CD4-positive, alpha-beta T cell treated with Interleukin-15 for 4 hours (primary cell): ENCODE data around the gene TMEM198.

Experiments used
- DNase-seq: peaks from one replicate; pipeline ENCODE4 v3.0.0-alpha.2; 2020; ENCODE audit warnings: low spot score

The TMEM198 gene

DNA sequence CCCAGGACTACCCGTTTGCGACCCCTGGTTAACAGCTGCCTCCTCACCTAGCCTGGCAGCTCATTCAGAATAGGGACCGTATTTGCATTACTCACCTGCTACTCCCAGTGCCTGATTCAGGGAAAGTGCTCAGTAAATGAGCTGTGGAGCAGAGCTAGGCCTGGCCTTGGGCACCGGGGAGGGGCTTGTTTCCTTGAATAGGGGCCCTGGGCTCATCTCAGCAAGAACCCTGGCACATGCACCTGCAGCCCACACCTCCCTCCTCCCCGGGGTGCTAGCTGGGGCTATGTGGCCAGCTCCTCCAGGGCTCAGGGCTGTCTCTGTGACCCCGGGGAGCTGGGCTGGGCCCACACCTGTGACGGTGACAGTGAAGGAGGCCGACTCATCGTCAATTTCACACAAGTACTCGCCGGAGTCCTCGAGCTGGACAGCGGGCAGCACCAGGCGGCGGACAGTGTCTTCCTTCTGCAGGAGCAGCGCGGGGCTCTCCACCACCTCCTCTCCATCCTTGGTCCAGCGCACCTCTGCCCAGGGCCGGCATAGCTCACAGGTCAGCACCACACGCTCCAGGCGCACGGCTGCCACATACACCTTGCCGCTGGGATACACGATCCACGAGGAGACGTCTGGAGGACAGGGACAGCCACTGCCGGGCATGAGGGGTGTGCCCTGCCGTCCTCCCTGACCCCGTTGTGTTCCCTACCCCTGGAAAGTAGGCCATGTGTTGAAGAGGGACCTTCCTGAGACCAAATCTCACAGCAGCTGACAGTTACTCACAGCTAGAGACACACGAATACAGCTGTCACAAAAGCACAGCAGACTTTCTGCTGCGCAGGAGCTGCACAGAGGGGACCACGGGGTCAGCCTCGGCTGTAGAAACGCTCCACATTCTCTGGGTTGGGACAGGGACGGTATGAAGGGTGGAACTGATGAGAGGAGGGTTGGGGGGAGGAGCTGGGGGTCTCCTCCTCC is 18.5 kb downstream of the TMEM198 start:
- DNase-seq = no peak

DNA sequence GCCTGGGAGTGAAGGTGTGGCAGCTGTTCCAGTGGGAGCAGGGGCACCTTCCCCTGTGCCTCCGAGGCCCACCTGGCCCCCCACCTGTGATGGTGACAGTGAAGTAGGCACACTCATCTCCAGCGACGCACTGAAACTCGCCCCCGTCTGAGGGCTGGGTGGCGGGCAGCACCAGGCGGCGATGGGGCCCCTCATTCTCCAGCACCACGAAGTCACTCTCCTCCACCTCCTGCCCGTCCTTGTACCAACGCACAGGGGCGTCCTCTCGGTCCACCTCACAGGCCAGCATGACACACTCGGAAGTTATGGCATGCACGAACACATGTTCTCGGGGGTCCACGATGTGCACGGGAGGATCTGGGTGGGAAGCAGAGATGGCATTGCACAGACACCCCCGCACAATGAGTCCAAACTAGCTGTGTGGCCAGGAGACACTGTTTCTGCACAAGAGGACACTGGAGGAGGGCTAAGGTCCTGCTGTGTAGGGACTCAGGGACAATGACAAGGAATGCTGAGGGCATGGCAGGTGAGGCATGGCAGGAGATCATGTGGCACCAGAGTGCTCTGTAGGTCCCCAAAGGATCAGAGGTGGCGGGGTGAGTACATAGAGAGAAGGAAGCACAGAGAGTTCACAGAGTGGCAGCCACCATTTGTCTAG is 19.6 kb downstream of the TMEM198 start:
- DNase-seq = no peak

DNA sequence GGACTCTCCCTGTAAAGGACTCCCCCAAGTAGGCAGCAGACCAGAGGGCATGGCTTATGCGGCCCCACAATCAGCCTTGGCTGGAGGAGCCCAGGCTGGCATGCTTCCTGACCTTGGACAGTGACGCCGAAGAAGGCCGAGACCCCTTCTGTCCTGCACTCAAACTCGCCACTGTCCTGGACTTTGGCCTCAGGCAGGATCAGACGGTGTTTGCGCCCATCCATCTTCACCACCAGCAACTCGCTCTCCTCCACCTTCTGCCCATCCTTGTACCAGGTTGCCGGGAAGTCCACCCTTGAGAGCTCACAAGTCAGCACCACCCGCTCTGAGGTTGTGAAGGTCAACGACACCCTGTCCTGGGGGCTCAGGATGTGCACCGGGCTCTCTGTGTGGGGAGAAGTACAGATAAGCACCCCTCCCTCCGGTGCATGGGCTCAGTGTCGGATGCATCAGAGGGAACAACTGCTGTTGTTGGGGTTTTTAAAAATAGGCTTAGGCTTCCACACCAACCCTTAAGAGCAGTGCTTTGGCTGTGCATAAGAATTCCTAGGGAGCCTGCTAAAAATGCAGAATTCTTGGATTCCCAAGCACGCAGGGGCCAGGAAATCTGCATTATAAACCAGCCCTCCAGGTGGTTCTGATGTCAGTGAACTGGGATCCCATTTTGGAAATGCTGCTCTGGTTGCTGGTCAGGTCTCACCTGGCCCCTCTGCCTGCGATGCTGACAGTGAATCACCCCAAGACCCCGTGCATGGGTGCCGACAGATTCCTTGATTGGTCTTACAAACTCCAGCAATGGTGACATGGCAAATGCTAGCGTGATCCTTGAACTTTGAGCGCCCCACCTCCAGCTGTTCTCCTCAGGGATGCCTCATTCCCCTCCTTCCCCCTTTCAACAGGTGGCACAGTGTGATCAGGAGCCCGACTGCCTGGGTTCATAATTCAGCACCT is 21.6 kb downstream of the TMEM198 start:
- DNase-seq = no peak

DNA sequence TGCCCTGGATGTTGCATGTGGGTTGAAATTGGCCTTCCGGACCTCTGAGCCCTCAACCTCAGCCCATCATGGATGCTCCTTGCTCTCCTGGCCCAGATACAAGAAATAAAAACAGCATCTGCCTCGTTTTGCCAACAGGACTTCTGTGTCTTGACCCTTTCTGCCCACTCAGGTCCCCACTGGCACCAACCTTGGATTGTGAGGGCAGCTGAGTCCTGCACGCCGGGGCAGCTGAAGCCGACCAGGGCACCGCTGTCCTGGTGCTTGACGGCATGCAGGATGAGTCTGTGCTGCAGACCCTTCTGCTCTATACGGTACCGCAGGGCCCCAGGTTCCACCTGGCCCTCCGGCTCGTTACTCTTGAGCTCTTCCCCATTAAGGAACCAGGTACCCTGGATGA is 22.8 kb downstream of the TMEM198 start:
- no peak for DNase-seq

DNA sequence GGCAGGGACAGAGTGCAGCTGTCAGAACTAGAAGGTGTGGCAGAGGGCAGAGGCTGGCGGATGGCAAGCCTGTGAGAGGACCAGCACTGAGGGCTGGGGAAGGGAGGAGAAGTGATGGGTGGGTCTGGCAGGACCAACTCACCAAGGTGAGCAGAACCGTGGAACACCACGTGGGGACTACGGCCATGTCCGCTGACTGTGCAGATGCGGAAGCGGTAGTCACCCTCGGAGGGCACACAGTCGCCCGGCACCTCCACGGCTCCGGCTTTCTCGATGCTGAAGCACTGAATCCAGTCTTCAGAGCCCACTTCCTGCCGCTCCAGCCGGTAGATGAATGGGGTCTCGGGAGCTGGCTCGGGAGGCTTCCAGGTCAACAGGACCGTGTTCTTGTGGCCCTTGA is 23.3 kb downstream of the TMEM198 start:
- DNase-seq = no peak

DNA sequence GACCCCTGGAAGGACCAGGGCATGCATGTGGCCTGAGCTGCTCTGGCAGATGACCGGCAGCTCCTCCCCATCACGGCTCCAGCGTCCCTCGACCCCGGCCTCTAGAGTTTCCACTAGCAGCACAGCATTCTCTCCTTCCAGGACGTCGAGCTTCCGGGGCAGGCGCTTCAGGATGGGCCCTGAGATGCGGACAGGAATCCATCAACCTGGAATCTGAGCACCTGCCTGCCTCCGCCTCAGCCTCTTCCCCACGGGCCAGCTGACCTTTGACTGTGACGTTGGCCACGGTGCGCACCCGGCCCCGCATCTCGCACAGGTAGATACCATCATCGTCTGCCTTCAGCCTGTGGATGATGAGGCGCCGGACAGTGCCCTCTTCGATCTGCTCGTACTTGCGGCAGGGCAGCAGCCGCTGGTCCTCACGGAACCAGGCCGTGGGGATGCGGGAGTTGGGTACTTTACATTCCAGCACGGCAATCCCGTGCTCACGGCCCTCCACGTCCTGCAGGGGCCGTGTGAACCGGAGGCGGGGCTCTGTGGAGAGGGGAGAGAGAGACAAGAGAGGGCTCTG is 24.0 kb downstream of the TMEM198 start:
- DNase-seq = no peak

DNA sequence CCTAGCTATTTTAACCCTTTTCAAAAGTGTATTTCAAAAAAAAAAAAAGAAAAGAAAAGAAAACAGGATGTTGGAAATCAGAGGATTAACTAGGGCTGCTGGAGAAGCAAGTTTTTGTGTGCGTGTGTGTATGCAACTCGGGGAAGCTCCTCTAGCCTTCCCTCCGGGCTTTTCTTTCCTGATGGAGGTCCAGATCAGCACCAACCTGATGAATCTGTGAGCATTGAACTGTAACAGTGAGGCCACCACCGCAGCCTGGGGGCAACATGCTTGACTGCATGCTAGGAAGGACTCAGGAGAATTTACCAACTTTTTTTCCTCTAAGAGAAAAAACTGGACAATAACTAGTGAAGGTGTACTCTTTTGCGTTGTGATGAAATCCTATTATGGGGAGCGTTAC is 25.2 kb downstream of the TMEM198 start:
- DNase-seq = no peak

DNA sequence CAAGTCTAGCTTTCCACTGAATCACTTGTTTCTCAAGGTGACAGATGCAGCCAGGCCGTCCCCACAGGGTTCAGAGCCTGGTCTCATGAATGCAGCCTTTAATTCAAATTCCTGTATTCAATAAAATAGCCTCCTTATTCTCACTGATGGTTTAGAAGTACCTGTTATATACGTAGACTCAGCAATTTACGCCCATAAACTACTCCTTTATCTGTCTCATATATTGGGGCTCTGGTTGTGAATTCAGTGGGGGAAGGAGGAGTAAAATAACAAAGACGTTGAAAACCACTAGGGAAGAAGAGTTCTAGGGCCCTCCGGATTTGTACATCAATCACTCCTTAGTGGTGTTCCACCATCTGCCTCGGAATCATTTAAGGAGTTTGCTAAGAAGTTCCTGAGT is 25.8 kb downstream of the TMEM198 start:
- DNase-seq = no peak

DNA sequence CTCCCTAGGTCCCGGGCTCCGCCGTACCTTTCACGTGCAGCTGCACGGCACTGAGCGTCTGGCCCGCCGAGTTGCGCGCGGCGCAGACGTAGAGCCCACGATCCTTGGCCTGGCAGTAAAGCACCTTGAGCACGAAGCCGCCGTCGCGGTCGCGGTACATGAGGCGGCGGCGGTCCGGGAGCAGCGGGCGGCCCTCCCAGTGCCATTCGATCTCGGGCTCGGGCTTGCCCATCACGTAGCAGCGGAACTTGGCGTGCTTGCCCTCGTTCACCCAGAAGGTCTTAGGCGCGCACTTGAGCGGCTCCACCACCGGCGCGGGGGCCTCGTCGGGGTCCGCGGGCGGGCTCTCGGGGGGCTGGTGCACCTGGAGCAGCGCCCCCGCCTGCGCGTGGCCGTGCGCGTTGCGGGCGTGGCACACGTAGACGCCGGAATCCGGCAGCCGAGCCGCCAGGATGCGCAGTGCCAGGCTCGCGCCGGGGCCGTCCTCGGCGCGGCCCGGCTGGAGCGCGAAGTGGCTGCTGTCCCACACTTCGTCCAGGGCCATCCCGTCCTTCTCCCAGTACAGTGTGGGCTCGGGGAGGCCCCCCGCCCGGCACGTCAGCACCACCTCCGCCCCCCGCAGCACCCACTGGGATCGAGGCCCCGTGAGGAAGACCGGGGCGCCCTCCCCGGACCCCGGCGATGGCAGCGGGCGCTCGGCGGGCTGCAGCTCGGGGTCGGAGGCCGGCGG is 26.5 kb downstream of the TMEM198 start:
- DNase-seq = no peak

DNA sequence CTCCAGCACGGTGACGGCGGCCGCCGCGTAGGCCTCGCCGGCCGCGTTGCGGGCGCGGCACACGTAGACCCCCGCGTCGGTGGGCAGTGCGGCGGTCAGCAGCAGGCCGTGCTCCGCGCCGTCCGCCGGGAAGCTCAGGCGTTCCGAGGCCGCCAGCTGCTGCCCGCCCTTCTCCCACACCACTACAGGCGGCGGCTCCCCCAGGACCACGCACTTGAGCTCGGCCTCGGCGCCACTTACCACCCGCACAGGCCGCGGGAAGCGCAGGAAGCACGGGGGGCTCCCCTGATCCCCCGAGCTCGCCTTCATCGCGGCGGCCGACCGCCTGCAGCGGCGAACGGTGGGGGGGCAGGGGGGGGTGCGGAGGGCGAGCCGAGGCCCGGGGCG is 27.1 kb downstream of the TMEM198 start:
- DNase-seq = no peak

DNA sequence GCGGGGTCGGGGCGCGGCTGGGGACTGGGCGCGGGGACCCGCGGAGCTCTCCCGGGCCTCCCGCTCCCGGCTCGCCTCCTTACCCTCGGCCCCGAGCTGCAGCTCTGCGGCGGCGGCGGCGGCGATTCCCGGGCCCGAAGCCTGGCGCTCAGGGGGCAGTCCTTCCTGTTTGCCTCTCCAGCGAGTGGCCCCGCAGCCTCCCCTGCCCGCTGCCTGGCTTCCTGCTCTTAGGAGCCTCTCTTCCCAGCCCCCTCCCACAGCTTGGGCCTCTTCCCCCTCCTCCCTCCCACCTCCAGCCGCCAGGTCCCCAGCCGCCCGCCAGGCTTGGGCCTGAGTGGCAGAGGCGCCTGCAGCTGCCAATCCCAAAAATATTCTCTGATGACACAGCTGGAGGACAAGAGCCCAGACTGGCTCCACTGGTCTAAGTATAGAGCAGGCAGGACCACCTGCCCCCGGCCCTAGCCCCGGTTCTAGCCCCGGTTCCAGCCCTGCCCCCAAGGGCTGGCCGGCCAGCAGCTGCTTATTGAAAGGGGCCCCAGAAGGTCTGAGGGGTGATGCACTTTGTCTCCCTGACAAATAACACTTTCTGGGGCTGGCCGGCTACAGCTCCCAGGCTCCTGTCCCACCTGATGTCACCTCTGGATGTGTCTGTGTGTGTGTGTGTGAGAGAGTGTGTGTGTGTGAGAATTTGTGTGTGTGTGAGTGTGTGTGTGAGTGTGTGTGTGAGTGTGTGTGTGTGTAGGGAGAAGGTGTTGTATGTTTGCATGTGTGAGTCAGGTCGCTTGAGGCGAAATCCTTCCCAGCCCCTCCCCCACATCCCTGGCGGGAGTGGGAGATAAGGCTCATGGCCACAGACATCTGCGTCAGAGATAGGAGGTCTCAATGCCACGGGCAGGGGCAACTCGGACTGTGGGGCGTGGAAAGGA is 27.7 kb downstream of the TMEM198 start, which contains the start of gene OBSL1:
OBSL1 (minus strand) TSS at position 229 of the 926 bp plus-strand sequence. CDS start 307 bp downstream, outside the sequence.
- DNase-seq = no peak

DNA sequence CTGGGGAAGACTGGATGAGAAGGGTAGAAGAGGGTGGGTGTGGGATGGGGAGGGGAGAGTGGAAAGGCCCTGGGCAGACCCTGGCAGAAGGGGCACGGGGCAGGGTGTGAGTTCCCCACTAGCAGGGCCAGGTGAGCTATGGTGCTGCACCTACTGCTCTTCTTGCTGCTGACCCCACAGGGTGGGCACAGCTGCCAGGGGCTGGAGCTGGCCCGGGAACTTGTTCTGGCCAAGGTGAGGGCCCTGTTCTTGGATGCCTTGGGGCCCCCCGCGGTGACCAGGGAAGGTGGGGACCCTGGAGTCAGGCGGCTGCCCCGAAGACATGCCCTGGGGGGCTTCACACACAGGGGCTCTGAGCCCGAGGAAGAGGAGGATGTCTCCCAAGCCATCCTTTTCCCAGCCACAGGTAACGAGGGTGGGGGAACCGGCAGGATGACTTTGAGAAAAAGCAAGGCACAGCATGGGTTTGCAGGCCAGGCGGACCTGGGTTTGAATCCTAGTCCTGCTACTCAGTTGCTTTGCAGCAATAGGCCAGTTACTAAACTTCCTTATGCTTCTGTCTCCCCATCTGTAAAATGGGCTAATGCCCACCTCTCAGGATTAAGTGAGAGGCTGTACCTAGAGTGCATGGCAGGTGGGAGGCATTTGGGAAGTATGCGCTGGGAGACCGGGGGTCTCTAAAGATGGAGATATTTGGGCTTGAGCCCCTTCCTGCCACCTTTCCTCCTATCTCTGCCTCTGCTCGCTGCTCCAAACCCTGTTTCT is 28.6 kb downstream of the TMEM198 start, which contains the start of gene INHA:
INHA (plus strand) TSS at position 74 of the 765 bp plus-strand sequence; CDS start at position 139, 65 bp downstream.
- DNase-seq = no peak

DNA sequence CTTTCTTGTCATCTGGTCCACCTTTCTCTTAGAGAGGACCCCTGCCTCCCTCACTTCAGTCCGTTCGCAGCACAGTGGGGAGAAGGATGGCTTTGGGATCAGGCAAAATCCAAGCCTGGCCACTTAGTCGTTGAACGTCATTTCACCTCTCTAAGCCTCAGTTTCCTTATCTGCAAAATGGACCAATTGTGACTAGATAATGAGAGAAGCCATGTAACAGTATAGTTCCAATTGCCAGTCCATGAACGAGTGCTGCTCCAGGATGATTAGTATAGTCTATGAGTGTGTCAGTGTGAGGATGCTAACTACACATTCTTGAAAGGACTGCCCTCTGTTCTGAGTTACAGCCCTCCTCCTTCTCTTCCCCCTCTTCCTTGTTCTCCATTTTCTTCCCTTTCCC is 29.3 kb downstream of the TMEM198 start:
- no peak for DNase-seq

DNA sequence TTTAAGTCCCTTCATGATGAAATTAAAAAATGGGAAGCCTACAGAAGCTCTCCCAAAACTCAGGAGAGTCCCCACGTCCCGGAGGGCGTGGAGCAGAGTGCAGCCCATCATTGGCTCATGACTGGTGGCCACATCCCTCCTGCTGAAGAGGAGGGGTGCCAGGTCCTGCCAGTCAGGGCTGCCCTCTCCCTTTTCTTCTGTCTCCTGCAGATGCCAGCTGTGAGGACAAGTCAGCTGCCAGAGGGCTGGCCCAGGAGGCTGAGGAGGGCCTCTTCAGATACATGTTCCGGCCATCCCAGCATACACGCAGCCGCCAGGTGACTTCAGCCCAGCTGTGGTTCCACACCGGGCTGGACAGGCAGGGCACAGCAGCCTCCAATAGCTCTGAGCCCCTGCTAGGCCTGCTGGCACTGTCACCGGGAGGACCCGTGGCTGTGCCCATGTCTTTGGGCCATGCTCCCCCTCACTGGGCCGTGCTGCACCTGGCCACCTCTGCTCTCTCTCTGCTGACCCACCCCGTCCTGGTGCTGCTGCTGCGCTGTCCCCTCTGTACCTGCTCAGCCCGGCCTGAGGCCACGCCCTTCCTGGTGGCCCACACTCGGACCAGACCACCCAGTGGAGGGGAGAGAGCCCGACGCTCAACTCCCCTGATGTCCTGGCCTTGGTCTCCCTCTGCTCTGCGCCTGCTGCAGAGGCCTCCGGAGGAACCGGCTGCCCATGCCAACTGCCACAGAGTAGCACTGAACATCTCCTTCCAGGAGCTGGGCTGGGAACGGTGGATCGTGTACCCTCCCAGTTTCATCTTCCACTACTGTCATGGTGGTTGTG is 30.9 kb downstream of the TMEM198 start:
- no peak for DNase-seq

DNA sequence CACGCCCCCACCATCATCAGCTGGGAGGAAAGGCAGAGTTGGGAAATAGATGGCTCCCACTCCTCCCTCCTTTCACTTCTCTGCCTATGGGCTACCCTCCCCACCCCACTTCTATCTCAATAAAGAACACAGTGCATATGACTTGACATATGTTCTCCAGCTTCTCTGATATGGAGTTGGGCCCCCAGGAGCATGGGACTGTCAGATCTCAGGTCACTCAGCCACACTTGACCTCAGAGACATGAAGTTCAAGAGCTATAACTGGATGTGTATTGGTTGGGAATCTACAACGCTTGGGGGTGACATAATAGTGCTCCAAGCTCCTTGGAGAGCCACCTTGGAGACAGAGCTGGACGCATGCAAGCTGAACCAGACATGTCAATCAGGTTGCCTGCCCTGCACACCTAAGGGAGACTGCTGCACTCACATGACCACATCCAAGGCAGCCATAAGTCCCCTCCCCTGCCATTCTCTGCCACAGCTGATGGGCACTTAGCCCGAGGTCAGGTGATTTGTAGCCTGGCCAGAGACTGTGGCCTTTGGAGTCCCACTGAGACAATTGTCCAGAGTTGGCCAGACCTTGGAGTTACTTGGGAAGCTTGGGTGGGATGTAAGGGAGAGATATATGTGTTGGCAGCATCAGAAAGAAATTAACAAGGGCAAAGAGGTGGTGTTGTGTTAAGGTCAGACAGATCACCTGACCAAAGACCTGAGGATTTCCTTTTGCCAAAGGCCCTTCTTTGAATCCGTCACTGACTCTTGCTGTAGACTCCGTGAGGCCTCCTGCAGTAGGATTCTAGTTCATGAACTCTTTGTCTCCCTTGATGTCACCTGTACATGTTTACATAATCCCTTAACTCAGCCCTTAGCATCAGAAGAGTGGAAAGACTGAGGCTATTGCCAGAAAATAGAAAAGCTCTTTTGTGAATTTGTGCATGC is 32.0 kb downstream of the TMEM198 start:
- no peak for DNase-seq

DNA sequence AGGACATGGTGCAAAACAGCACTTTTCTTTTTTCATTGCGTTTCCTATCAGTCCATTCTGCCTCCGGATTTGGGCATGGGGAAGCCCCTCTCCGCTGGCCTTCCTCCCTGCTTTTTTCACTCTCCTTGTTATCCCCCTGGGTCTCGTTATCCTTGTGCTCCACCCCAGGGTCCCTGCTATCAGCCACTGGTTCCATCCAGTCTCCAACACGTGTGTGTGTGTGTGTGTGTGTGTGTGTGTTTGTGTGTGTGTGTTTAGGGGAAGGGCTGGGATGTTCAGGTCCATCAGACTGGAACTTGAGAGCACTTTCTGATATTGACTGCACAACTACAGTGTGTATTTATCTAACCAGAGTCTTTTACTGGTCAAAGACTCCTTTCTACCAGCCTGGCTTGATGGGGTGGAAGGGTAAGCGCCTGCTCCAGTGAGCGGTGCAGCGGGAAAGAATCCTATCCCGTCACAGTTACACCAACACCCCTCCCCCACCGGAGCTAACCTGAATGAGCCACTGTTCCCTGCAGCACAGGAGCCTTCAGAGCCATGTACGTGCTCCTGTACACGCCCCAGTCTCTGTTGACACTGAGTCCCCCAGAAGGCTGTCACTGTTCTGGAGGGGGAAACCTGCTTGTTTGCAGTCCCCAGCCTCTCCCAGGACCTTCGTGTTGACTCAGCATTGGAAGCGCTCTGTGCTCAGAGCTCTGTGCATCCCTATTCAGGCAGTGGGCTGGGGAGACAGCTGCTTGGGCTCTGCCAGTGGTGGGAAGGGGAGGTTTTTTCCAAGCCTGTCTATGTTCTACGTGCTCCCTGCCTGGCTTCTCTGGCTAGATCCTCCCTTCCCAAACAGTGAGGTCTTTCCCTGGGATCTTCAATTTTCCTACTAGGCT is 32.9 kb downstream of the TMEM198 start:
- no peak for DNase-seq
